Upper lobe of left lung (tissue), 4 donors: Measurements from ENCODE around the gene NTSR1.

Experiments
- CTCF ChIP-seq, 6 experiments: fragments of 450-650 bp in 4 of 6; fragments of 200-600 bp in 2 of 6; sonication (generic) in 2 of 6; IDR thresholded peaks; one replicate each; pipeline ENCODE4 v1.5.1; 2016 to 2019; ENCODE audit warnings: antibody characterized with exemption in 6 of 6
- EP300 ChIP-seq, 4 donors: sonication (generic); formaldehyde crosslinking; IDR thresholded peaks; one replicate each; pipeline ENCODE4 v1.5.1; 2017; ENCODE audit warnings: antibody characterized with exemption in 4 of 4, control low read depth in 2 of 4
- POLR2A ChIP-seq, 4 donors: fragments of 450-650 bp; IDR thresholded peaks; one replicate each; pipeline ENCODE4 v1.5.1; 2016 to 2017; ENCODE audit warnings: antibody characterized with exemption in 4 of 4, mild to moderate bottlenecking in 2 of 4
- POLR2AphosphoS5 ChIP-seq, 2 donors: sonication (generic); formaldehyde crosslinking; IDR thresholded peaks; one replicate each; pipeline ENCODE4 v1.5.1; 2017; ENCODE audit warnings: antibody characterized with exemption in 2 of 2

GRCh38 chr20:62794007-62794724 is 85.5 kb downstream of the NTSR1 start:
- TF ChIP-seq CTCF (IDR thresholded peaks at IDR 0.05) (peak in 2 of 6 experiments; percentile 2 to 10), POLR2AphosphoS5 (IDR thresholded peaks at IDR 0.05) (peak; percentile 54 to 89), POLR2A (IDR thresholded peaks at IDR 0.05) (peak; percentile 12 to 91 (median 72)), EP300 (IDR thresholded peaks at IDR 0.05) (no peak)
